Measurements from ENCODE around the gene SLC6A17.

SLC6A17 gene

GRCh38 chr1:110135246-110135645, 15.0 kb upstream of the SLC6A17 start:
- no peak for DNase-seq (ENCODE audit: low spot score)

- DNase-seq (ENCODE audit: low spot score), result no peak
Measured at GRCh38 chr1:110135666-110136065, 14.6 kb upstream of the SLC6A17 start.

- DNase-seq (ENCODE audit: low spot score), result peak; percentile 73
Measured at GRCh38 chr1:110136911-110137310, 13.4 kb upstream of the SLC6A17 start.

- DNase-seq (ENCODE audit: low spot score), result no peak
Measured at GRCh38 chr1:110138956-110139355, 11.3 kb upstream of the SLC6A17 start.

- DNase-seq (ENCODE audit: low spot score), result no peak
Measured at GRCh38 chr1:110144366-110144765, 5.9 kb upstream of the SLC6A17 start.

- no peak for DNase-seq (ENCODE audit: low spot score)
Measured at GRCh38 chr1:110148961-110149360, 1.3 kb upstream of the SLC6A17 start.

GRCh38 chr1:110151175-110151669, 928 bp downstream of the SLC6A17 start:
- DNase-seq (ENCODE audit: low spot score), result no peak

GRCh38 chr1:110152133-110152785, 2.0 kb downstream of the SLC6A17 start:
- DNase-seq (ENCODE audit: low spot score), result no peak

- no peak for DNase-seq (ENCODE audit: low spot score)
Measured at GRCh38 chr1:110153407-110153950, 3.2 kb downstream of the SLC6A17 start.

- DNase-seq (ENCODE audit: low spot score), result no peak
Measured at GRCh38 chr1:110155878-110156522, 5.7 kb downstream of the SLC6A17 start.

GRCh38 chr1:110158261-110158660, 8.0 kb downstream of the SLC6A17 start:
- DNase-seq (ENCODE audit: low spot score), result no peak

GRCh38 chr1:110159168-110159567, 8.9 kb downstream of the SLC6A17 start:
- DNase-seq (ENCODE audit: low spot score), result no peak

GRCh38 chr1:110160538-110161100, 10.3 kb downstream of the SLC6A17 start:
- no peak for DNase-seq (ENCODE audit: low spot score)

- no peak for DNase-seq (ENCODE audit: low spot score)
Measured at GRCh38 chr1:110161165-110161564, 10.9 kb downstream of the SLC6A17 start.

- no peak for DNase-seq (ENCODE audit: low spot score)
Measured at GRCh38 chr1:110161849-110162248, 11.6 kb downstream of the SLC6A17 start.

- no peak for DNase-seq (ENCODE audit: low spot score)
Measured at GRCh38 chr1:110163591-110163990, 13.3 kb downstream of the SLC6A17 start.

GRCh38 chr1:110164725-110165350, 14.5 kb downstream of the SLC6A17 start:
- no peak for DNase-seq (ENCODE audit: low spot score)

- DNase-seq (ENCODE audit: low spot score), result no peak
Measured at GRCh38 chr1:110165761-110166231, 15.5 kb downstream of the SLC6A17 start.

GRCh38 chr1:110166861-110167260, 16.6 kb downstream of the SLC6A17 start:
- no peak for DNase-seq (ENCODE audit: low spot score)

GRCh38 chr1:110170766-110171733, 20.8 kb downstream of the SLC6A17 start:
- peak; percentile 66 for DNase-seq (ENCODE audit: low spot score)

- DNase-seq (ENCODE audit: low spot score), result no peak
Measured at GRCh38 chr1:110172001-110172400, 21.7 kb downstream of the SLC6A17 start.

Measured in SK-N-DZ (cell line).